ENCODE measurements around the gene STARD10. TPM values are rescaled to one million over a fixed set of nuclear protein-coding genes. Genes with fewer than 3 reads are reported as not detected.

STARD10 gene
- total and polyA plus RNA-seq, 9 of the 15 experiments (the other 6 are each of a cell fraction or from before 2014, with no cell fraction given) = 0.15 to 52.9 (median 32.3) TPM

DNA sequence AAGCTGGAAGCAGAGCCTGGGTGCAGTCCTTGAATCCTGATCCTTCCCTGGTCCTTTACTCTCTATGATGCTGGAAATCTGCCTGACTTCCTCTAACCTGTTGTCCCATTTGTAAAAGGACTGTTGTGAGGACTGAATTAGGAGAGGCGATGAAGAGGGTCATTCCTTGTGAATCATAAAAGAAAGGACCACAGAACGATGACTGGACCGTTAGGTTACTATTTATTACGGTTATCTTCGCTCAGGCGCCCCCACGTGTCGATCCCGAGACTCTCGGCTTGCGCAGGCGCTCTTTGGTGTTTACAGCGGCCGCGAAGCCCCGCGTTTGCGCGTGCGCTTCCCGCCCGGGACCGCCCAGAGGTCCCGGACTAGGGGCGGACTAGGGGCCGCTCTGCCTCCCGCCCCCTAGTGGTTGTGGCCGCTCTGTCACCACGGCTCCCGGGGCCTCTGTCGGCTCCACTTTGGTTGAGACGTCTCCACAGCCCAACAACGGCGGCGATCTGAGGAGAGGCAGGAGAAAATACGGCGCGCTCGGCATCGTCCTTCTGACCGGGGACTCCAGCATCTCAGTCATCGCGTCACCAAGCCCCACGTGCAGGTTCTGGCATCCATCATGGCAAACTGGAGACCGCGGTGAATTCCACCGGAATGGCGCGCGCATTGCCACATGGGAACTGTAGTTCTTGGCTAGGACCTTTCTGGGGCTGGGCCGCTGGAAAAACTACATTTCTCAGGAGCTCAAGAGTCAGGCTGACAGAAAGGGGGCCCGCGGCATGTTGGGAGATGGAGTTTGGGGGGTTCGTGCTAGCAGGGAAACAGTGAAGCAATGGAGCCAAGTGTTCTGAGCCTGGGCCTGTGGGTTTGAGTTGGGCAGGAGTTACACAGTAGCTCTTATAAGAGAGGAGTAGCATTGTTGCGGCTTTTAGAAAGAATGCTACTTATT is at the start of gene STARD10 (continued):
- TF ChIP-seq, protein P1, sequence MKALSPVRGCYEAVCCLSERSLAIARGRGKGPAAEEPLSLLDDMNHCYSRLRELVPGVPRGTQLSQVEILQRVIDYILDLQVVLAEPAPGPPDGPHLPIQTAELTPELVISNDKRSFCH (CRISPR knock-in tag; IDR thresholded peaks at IDR 0.05) = no peak
- TF ChIP-seq, protein P1 (tag; IDR thresholded peaks at IDR 0.05) = peak; percentile 65; the same call in 1 of the 2 replicates
- TF ChIP-seq TCF7 (IDR thresholded peaks at IDR 0.05; ENCODE audit: borderline replicate concordance) = no peak
- TF ChIP-seq ZBTB33 (CRISPR knock-in tag; IDR thresholded peaks at IDR 0.05) = no peak
- TF ChIP-seq GTF2F1 (IDR thresholded peaks at IDR 0.05; ENCODE audit: low read depth, low read length) = no peak
- TF ChIP-seq CTCF (IDR thresholded peaks at IDR 0.05 in 2 of 3, conservative IDR thresholded peaks at IDR 0.05 in 1 of 3; ENCODE audit: insufficient read depth in 2 of 3, low read depth in 1 of 3, low read length in 3 of 3) = peak; percentile 91 to 99 (median 93)
- TF ChIP-seq ZNF212 (CRISPR knock-in tag; IDR thresholded peaks at IDR 0.05) = no peak
- TF ChIP-seq CC2D1A (IDR thresholded peaks at IDR 0.05) = peak; percentile 37; the same call in 1 of the 2 replicates
- TF ChIP-seq NR2C2 (CRISPR knock-in tag; IDR thresholded peaks at IDR 0.05) = no peak; the same call in 1 of the 2 replicates
- TF ChIP-seq NR2C2 (tag; IDR thresholded peaks at IDR 0.05) = peak; percentile 90
- no peak for TF ChIP-seq NEUROD1 (IDR thresholded peaks at IDR 0.05; ENCODE audit: borderline replicate concordance, low read depth, low read length, partially characterized antibody)
- 0 out of 2 replicates have a peak, but pooled peaks have one; percentile 57 for TF ChIP-seq BACH1 (tag; IDR thresholded peaks at IDR 0.05)
- TF ChIP-seq TOE1 (IDR thresholded peaks at IDR 0.05; ENCODE audit: borderline replicate concordance) = peak; percentile 83
- no peak for TF ChIP-seq TOE1 (CRISPR knock-in tag; IDR thresholded peaks at IDR 0.05; ENCODE audit: borderline replicate concordance, low read depth)
- TF ChIP-seq SMAD2 (IDR thresholded peaks at IDR 0.05; ENCODE audit: low read depth, low read length) = no peak
- TF ChIP-seq NCOA6 (IDR thresholded peaks at IDR 0.05) = no peak
- TF ChIP-seq, protein P2, sequence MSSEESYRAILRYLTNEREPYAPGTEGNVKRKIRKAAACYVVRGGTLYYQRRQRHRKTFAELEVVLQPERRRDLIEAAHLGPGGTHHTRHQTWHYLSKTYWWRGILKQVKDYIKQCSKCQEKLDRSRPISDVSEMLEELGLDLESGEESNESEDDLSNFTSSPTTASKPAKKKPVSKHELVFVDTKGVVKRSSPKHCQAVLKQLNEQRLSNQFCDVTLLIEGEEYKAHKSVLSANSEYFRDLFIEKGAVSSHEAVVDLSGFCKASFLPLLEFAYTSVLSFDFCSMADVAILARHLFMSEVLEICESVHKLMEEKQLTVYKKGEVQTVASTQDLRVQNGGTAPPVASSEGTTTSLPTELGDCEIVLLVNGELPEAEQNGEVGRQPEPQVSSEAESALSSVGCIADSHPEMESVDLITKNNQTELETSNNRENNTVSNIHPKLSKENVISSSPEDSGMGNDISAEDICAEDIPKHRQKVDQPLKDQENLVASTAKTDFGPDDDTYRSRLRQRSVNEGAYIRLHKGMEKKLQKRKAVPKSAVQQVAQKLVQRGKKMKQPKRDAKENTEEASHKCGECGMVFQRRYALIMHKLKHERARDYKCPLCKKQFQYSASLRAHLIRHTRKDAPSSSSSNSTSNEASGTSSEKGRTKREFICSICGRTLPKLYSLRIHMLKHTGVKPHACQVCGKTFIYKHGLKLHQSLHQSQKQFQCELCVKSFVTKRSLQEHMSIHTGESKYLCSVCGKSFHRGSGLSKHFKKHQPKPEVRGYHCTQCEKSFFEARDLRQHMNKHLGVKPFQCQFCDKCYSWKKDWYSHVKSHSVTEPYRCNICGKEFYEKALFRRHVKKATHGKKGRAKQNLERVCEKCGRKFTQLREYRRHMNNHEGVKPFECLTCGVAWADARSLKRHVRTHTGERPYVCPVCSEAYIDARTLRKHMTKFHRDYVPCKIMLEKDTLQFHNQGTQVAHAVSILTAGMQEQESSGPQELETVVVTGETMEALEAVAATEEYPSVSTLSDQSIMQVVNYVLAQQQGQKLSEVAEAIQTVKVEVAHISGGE (CRISPR knock-in tag; IDR thresholded peaks at IDR 0.05) = peak in 1 of 3 experiments; percentile 82; a peak in 2 of 6 replicates
- peak; percentile 23 for TF ChIP-seq TBP (optimal IDR thresholded peaks at IDR 0.05; ENCODE audit: low read depth, low read length)
- TF ChIP-seq COPS2 (conservative IDR thresholded peaks at IDR 0.05) = no peak

Data from K562 (cell line).